ENCODE results near the gene POLR2J. TPM values are rescaled to one million over a fixed set of nuclear protein-coding genes. Genes with fewer than 3 reads are reported as not detected.

POLR2J gene
- total RNA-seq, 1 donor from 2014 or later = 47.9 TPM

Other genes with a start within 250 kb of the POLR2J start
- gene SH2B2, start 192.1 kb downstream of the POLR2J start, total RNA-seq = 1.3 TPM in 2 replicates
- not detected in 2 replicates for gene SPDYE6, start 122.5 kb downstream of the POLR2J start, total RNA-seq
- gene PRKRIP1, start 82.6 kb downstream of the POLR2J start, total RNA-seq = 27.1 and 27.4 TPM in 2 replicates
- 82.5 and 84.9 TPM in 2 replicates for gene ORAI2, start 45.3 kb downstream of the POLR2J start, total RNA-seq
- gene ALKBH4, start 14.1 kb downstream of the POLR2J start, total RNA-seq = 10.3 and 11.4 TPM in 2 replicates
- gene LRWD1, start 13.9 kb downstream of the POLR2J start, total RNA-seq = 27.3 and 30.7 TPM in 2 replicates
- 11.3 and 16.1 TPM in 2 replicates for gene RASA4B, start 38.9 kb upstream of the POLR2J start, total RNA-seq
- 25.7 and 29.3 TPM in 2 replicates for gene UPK3BL2, start 64.8 kb upstream of the POLR2J start, total RNA-seq
- gene SPDYE2, start 72.3 kb upstream of the POLR2J start, total RNA-seq = 0.12 TPM in 1 of 2 replicates, not detected in the other
- gene POLR2J3, start 93.7 kb upstream of the POLR2J start, total RNA-seq = 63.1 and 67.8 TPM in 2 replicates
- 35.6 and 35.7 TPM in 2 replicates for gene RASA4, start 137.8 kb upstream of the POLR2J start, total RNA-seq
- gene UPK3BL1, start 163.9 kb upstream of the POLR2J start, total RNA-seq = 16.0 and 19.1 TPM in 2 replicates
- not detected in 2 replicates for gene SPDYE2B, start 171.4 kb upstream of the POLR2J start, total RNA-seq
- 20.3 and 20.4 TPM in 2 replicates for gene POLR2J2, start 192.7 kb upstream of the POLR2J start, total RNA-seq